Measurements from ENCODE around the gene STK32A.
A peak's percentile ranks its signal among the peaks of the same experiment; 100 is the strongest.

STK32A gene

DNA sequence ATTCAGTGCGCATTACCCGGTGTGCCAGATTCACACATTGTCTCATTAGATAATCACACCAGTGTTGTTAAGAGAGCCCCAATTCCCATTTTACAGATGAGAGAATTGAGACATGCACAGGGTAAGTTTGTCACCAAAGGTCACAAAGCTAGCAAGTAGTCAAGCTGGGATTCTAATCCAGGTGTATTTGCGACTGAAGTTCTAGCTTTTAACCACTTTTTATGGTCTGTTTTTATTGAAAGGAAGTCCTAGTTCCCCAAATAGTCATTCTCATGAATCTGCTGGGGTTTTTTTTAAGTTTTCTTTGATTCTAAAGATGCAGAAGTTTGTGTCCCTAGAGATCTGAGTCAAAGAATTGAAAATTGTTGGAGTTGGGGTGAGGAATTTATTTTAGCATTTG is 138.5 kb downstream of the STK32A start:
- TF ChIP-seq, protein P1, sequence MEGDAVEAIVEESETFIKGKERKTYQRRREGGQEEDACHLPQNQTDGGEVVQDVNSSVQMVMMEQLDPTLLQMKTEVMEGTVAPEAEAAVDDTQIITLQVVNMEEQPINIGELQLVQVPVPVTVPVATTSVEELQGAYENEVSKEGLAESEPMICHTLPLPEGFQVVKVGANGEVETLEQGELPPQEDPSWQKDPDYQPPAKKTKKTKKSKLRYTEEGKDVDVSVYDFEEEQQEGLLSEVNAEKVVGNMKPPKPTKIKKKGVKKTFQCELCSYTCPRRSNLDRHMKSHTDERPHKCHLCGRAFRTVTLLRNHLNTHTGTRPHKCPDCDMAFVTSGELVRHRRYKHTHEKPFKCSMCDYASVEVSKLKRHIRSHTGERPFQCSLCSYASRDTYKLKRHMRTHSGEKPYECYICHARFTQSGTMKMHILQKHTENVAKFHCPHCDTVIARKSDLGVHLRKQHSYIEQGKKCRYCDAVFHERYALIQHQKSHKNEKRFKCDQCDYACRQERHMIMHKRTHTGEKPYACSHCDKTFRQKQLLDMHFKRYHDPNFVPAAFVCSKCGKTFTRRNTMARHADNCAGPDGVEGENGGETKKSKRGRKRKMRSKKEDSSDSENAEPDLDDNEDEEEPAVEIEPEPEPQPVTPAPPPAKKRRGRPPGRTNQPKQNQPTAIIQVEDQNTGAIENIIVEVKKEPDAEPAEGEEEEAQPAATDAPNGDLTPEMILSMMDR (IDR thresholded peaks at IDR 0.05) = no peak
- Histone ChIP-seq H3K4me3 (no peak overlapping the region), H3K27ac (no peak overlapping the region)
- no peak for DNase-seq (ENCODE audit: low spot score)

DNA sequence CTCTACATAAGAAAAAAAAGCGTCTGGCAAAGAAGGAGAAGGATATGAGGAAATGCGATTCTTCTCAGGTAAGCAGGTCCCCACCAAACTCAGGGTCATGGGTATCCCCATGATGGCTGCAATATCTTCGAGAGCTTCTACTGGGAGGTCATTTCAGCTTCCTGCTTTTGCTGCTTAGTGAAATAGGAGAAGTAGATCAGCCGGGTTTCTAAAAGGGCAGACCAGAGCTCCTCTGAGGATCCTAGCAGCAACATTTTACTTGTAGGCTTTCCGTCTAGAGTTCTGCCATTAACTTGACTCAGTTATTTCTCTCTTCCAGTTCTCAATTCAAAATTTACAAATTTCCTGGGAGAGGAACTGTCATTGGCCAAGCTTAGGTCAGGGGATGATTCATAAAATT is 140.3 kb downstream of the STK32A start:
- Histone ChIP-seq H3K27ac (no peak overlapping the region), H3K4me3 (no peak overlapping the region)
- TF ChIP-seq, protein P1 (IDR thresholded peaks at IDR 0.05) = no peak
- no peak for DNase-seq (ENCODE audit: low spot score)

DNA sequence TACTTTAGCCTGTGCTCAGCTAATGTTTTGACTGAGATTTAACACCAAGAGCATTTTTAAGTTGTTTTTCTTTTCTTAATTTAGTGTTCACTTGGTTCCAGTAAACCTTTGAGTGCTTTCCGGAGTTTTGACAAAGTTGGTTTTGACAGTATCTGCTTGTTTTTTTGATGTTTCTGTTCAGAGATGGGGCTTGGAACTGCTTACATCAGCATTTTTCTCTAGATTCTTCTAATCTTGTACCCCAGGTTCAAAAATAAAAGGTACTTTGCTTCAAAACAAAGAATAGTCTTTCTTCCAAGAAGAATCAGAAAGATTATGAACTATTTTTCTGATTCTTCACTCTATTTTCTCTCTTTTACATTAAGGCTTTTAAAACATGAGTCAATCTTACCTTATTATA is 142.9 kb downstream of the STK32A start:
- no peak for DNase-seq (ENCODE audit: low spot score)
- no peak overlapping the region for H3K27ac ChIP-seq
- TF ChIP-seq, protein P1 (IDR thresholded peaks at IDR 0.05) = no peak
- no peak overlapping the region for H3K4me3 ChIP-seq

DNA sequence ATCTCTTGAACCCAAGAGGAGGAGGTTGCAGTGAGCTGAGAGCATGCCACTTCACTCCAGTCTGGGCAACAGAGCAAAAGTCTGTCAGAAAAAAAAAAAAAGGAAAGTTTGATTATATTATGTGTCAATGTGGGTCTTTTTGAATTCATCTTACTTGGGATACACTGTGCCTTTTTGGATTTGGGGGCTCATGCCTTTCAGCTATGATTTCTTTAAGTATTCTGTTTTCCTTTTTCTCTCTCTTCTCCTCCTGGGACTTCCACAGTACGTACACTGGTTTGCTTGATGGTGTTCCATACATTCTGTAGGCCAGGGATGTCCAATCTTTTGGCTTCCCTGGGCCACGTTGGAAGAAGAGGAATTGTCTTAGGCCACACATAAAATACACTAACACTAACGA is 146.7 kb downstream of the STK32A start:
- no peak for DNase-seq (ENCODE audit: low spot score)
- Histone ChIP-seq H3K4me3 (no peak overlapping the region), H3K27ac (no peak overlapping the region)
- TF ChIP-seq, protein P1 (IDR thresholded peaks at IDR 0.05) = no peak

DNA sequence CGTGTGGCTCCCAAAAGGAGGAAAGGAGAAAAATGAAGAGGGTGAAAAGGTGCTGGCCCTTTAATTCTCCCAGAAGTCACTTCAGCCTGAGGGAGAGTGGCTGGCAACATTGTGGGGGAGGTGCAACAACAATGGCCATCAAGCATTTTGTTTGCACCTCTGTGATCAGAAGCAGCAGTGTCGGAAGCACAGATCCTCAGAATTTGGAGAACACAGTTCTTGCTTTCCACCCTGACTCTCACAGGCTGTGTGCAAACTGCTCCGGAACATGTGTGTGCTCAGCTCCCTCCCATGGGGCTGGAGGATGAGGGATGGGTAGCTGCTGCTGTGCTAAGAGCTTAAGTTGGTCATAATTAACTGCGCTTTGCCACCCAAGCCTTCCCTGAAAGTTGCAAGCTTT is 147.9 kb downstream of the STK32A start:
- no peak overlapping the region for H3K27ac ChIP-seq
- TF ChIP-seq, protein P1 (IDR thresholded peaks at IDR 0.05) = no peak
- H3K4me3 ChIP-seq = peak overlapping the region; percentile 57
- DNase-seq (ENCODE audit: low spot score) = no peak

DNA sequence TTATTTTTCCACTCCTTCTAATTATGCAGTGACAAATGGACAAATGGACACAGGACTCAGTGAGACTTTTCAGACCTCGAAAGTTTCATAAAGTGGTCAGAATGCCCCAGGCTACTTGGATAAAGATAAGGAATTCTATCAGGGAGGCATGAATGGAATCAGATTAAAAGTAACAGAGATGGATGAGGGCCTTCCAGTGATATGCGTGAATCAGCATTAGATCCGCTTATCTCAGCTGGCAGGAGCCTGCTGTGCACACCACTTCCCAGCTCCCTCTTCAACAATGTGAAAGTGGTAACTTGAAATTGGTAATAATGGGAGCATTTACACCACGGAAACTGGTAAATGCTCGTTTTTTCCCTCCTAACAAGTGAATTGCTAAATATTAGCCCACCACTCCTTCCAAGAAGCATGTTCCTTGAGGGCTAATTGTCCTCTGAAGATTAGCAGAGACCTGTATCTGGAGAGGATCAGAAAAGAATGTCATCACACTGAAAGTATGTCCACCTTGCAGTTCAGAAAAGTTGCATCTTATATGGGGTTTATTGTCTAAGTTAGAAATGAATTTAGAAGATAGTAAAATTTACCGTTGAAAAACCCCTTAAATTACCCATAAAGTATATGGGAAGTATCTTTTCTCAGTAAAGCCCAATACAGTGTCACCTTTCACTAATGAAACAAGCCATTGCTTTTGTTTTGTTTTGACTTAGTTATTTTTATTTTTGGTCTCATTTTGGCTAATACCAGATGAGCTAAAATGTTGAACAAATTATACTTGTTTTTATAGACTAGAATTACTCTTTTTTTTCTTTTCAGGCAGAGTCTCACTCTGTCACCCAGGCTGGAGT is 149.7 kb downstream of the STK32A start:
- no peak for DNase-seq (ENCODE audit: low spot score)

More for the DNA sequence above, 149.7 kb downstream of the STK32A start:
- H3K27ac ChIP-seq = no peak overlapping the region
- H3K4me3 ChIP-seq = no peak overlapping the region
- TF ChIP-seq, protein P1 (IDR thresholded peaks at IDR 0.05) = no peak

All from coronary artery (tissue), 2 donors.